ENCODE results near the gene TLL1.

Gene TLL1

GRCh38 chr4:165915215-165915614, 42.2 kb downstream of the TLL1 start:
- no peaks in the 10 kb centered on the region for H3K9me3 ChIP-seq (ENCODE audit: control insufficient read depth, insufficient read depth, low read length)
- H4K20me1 ChIP-seq (ENCODE audit: control insufficient read depth, insufficient read depth, low read depth, low read length): no peaks in the 10 kb centered on the region
- no peaks in the 10 kb centered on the region for H3K36me3 ChIP-seq (ENCODE audit: control insufficient read depth, low read length)
- no peaks in the 10 kb centered on the region for H3K4me1 ChIP-seq (ENCODE audit: control insufficient read depth, low read length)
- H3K9me2 ChIP-seq (replicated peaks; ENCODE audit: control insufficient read depth, low read length): no peaks in the 10 kb centered on the region
- H3K27me3 ChIP-seq (ENCODE audit: control insufficient read depth, low read length): no peaks in the 10 kb centered on the region
- no peaks in the 10 kb centered on the region for H3K79me2 ChIP-seq (ENCODE audit: control insufficient read depth, low read length)
- H3K4me3 ChIP-seq (ENCODE audit: low read length): no peak overlapping the region
- H3K4me2 ChIP-seq (ENCODE audit: low read length): no peak overlapping the region
- H3K27ac ChIP-seq (ENCODE audit: low read depth, low read length): no peak overlapping the region
- TF ChIP-seq, protein P1, sequence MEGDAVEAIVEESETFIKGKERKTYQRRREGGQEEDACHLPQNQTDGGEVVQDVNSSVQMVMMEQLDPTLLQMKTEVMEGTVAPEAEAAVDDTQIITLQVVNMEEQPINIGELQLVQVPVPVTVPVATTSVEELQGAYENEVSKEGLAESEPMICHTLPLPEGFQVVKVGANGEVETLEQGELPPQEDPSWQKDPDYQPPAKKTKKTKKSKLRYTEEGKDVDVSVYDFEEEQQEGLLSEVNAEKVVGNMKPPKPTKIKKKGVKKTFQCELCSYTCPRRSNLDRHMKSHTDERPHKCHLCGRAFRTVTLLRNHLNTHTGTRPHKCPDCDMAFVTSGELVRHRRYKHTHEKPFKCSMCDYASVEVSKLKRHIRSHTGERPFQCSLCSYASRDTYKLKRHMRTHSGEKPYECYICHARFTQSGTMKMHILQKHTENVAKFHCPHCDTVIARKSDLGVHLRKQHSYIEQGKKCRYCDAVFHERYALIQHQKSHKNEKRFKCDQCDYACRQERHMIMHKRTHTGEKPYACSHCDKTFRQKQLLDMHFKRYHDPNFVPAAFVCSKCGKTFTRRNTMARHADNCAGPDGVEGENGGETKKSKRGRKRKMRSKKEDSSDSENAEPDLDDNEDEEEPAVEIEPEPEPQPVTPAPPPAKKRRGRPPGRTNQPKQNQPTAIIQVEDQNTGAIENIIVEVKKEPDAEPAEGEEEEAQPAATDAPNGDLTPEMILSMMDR (IDR thresholded peaks at IDR 0.05; ENCODE audit: low read depth, low read length, poor library complexity, severe bottlenecking): no peak
- TF ChIP-seq EZH2phosphoT487 (IDR thresholded peaks at IDR 0.05; ENCODE audit: borderline replicate concordance, low read length): no peak
- no peaks in the 10 kb centered on the region for H3F3A ChIP-seq (ENCODE audit: control insufficient read depth, insufficient read depth)

- no peak overlapping the region for H3K4me3 ChIP-seq (ENCODE audit: low read length)
- TF ChIP-seq EZH2phosphoT487 (IDR thresholded peaks at IDR 0.05; ENCODE audit: borderline replicate concordance, low read length): no peak
- TF ChIP-seq, protein P1 (IDR thresholded peaks at IDR 0.05; ENCODE audit: low read depth, low read length, poor library complexity, severe bottlenecking): no peak
- H3K79me2 ChIP-seq (ENCODE audit: control insufficient read depth, low read length): no peaks in the 10 kb centered on the region
- H3K27ac ChIP-seq (ENCODE audit: low read depth, low read length): no peak overlapping the region
- H3K9me3 ChIP-seq (ENCODE audit: control insufficient read depth, insufficient read depth, low read length): no peaks in the 10 kb centered on the region
- no peaks in the 10 kb centered on the region for H3K9me2 ChIP-seq (replicated peaks; ENCODE audit: control insufficient read depth, low read length)
- H3K4me1 ChIP-seq (ENCODE audit: control insufficient read depth, low read length): peaks cover 14% of the 10 kb centered on the region
- H3K27me3 ChIP-seq (ENCODE audit: control insufficient read depth, low read length): no peaks in the 10 kb centered on the region
- no peaks in the 10 kb centered on the region for H3F3A ChIP-seq (ENCODE audit: control insufficient read depth, insufficient read depth)
- no peaks in the 10 kb centered on the region for H3K36me3 ChIP-seq (ENCODE audit: control insufficient read depth, low read length)
- no peak overlapping the region for H3K4me2 ChIP-seq (ENCODE audit: low read length)
- no peaks in the 10 kb centered on the region for H4K20me1 ChIP-seq (ENCODE audit: control insufficient read depth, insufficient read depth, low read depth, low read length)
Observed at GRCh38 chr4:165921546-165921945, 48.5 kb downstream of the TLL1 start.

DNA sequence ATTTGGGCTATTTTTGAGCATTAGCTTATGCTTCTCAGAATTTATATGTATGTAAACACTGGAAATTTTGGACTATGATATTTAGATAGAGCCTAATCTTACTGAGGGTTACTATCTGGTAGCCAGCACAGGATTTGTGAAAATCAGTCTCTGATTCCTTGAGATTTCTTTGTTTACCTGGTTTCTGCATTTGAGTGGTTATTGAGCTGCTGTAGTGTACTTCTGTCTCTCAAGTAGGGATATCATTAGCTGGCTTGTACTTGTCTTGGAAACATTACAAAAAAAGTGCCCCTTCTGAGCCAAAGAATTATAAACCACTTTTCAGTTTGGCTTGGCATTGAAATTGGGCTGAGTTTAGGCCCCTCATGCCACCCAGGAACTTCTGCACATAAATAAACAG, 49.7 kb downstream of the TLL1 start:
- no peaks in the 10 kb centered on the region for H3K36me3 ChIP-seq (ENCODE audit: control insufficient read depth, low read length)
- H3K4me1 ChIP-seq (ENCODE audit: control insufficient read depth, low read length): peaks cover 14% of the 10 kb centered on the region
- no peaks in the 10 kb centered on the region for H3F3A ChIP-seq (ENCODE audit: control insufficient read depth, insufficient read depth)
- no peaks in the 10 kb centered on the region for H3K9me2 ChIP-seq (replicated peaks; ENCODE audit: control insufficient read depth, low read length)
- H3K27ac ChIP-seq (ENCODE audit: low read depth, low read length): no peak overlapping the region
- no peak overlapping the region for H3K4me3 ChIP-seq (ENCODE audit: low read length)
- H3K27me3 ChIP-seq (ENCODE audit: control insufficient read depth, low read length): no peaks in the 10 kb centered on the region
- H3K4me2 ChIP-seq (ENCODE audit: low read length): no peak overlapping the region
- no peaks in the 10 kb centered on the region for H4K20me1 ChIP-seq (ENCODE audit: control insufficient read depth, insufficient read depth, low read depth, low read length)
- no peak for TF ChIP-seq EZH2phosphoT487 (IDR thresholded peaks at IDR 0.05; ENCODE audit: borderline replicate concordance, low read length)
- TF ChIP-seq, protein P1 (IDR thresholded peaks at IDR 0.05; ENCODE audit: low read depth, low read length, poor library complexity, severe bottlenecking): no peak
- H3K9me3 ChIP-seq (ENCODE audit: control insufficient read depth, insufficient read depth, low read length): no peaks in the 10 kb centered on the region
- no peaks in the 10 kb centered on the region for H3K79me2 ChIP-seq (ENCODE audit: control insufficient read depth, low read length)

DNA sequence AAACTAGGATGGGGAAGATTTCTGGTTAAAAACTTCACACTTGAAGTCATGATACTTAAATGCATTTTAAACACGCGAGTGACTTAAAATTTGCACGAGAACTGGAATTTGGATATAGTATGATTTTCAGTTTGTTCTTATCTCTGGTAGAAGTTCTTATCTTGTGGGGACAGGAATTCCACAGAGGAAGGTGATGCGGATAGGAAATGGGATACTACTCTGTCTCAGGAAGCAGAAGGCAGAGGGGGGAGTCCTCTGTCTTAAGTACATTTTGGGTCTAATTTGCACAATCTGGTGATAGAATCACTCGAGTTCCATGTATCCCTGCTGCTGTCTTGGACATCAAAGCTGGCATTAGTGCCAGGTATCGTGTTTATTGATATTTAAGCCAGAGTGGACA, 53.3 kb downstream of the TLL1 start:
- H3F3A ChIP-seq (ENCODE audit: control insufficient read depth, insufficient read depth): no peaks in the 10 kb centered on the region
- H3K79me2 ChIP-seq (ENCODE audit: control insufficient read depth, low read length): no peaks in the 10 kb centered on the region
- H3K36me3 ChIP-seq (ENCODE audit: control insufficient read depth, low read length): no peaks in the 10 kb centered on the region
- no peak overlapping the region for H3K4me2 ChIP-seq (ENCODE audit: low read length)
- no peaks in the 10 kb centered on the region for H3K9me2 ChIP-seq (replicated peaks; ENCODE audit: control insufficient read depth, low read length)
- H3K27ac ChIP-seq (ENCODE audit: low read depth, low read length): no peak overlapping the region
- no peak overlapping the region for H3K4me3 ChIP-seq (ENCODE audit: low read length)
- TF ChIP-seq EZH2phosphoT487 (IDR thresholded peaks at IDR 0.05; ENCODE audit: borderline replicate concordance, low read length): no peak
- TF ChIP-seq, protein P1 (IDR thresholded peaks at IDR 0.05; ENCODE audit: low read depth, low read length, poor library complexity, severe bottlenecking): no peak
- H3K27me3 ChIP-seq (ENCODE audit: control insufficient read depth, low read length): no peaks in the 10 kb centered on the region
- peaks cover 9% of the 10 kb centered on the region for H3K4me1 ChIP-seq (ENCODE audit: control insufficient read depth, low read length)
- no peaks in the 10 kb centered on the region for H3K9me3 ChIP-seq (ENCODE audit: control insufficient read depth, insufficient read depth, low read length)
- no peaks in the 10 kb centered on the region for H4K20me1 ChIP-seq (ENCODE audit: control insufficient read depth, insufficient read depth, low read depth, low read length)
